Heart left ventricle (tissue), 13 donors: ENCODE data around the gene CDK12.

Source experiments
- CTCF ChIP-seq, 12 donors: fragments of 200-600 bp; sonication (generic) in 4 of 12; IDR thresholded peaks; one replicate each; pipeline versions ENCODE4 v1.5.0 to v1.8.0; 2018 to 2022; ENCODE audit warnings: antibody characterized with exemption in 12 of 12, mild to moderate bottlenecking in 5 of 12
- POLR2A ChIP-seq, 2 donors: fragments of 450-650 bp; IDR thresholded peaks; one replicate each; pipeline ENCODE4 v1.6.1; 2017; ENCODE audit warnings: antibody characterized with exemption in 2 of 2, mild to moderate bottlenecking in 2 of 2, moderate library complexity in 2 of 2
- donor health status: ischemic (EF 13 %, LVEDD 7.1; RV severe dilation, severe dysfunction).
- donor health status: DM: no; HTN: yes; CAD: no.
- donor health status: DM: no; HTN: no; CAD: no.
- donor health status: ischemic (EF 25% LVEDD 6.9; RV normal size, moderate dysfunction).
- donor health status: ischemic (EF 25% LVEDD 5.7; RV mildly dilated, moderate dysfunction).
- donor health status: ischemic (EF 35%, LVEDD 5.7; RV mildly dilated, moderate dysfunction).
- donor health status: nonischemic (EF 11% LVEDD 7.7; RV severe dilation, severe dysfunction).
- donor health status: DM: yes; HTN: yes; CAD: no.
- donor health status: PGD.
- donor health status: ischemic (EF 29% LVEDD 5.4; RV normal size, mild dysfunction).
- donor health status: nonischemic (EF 23%, LVEDD 6.1; RV moderate dilation, normal function).

- no peak for TF ChIP-seq CTCF (IDR thresholded peaks at IDR 0.05)
- TF ChIP-seq POLR2A (IDR thresholded peaks at IDR 0.05), result peak in 1 of 2 donors; percentile 43
These were observed 112.4 kb downstream of the CDK12 start for GRCh38 chr17:39573447-39574298.
